HepG2 (cell line): ENCODE data around the gene CNEP1R1. TPM values are rescaled to one million over a fixed set of nuclear protein-coding genes. Genes with fewer than 3 reads are reported as not detected.

Source experiments
- ATAC-seq: fragments of 200-7000 bp; cut with Tn5 transposase; 3 replicates; pipeline ENCODE4 v1.9.1; 2020; ENCODE audit warnings: mild to moderate bottlenecking, moderate library complexity
- BruUV-seq: library from RNA; stranded (reverse); fragments of 400-500 nt; replicated peaks from 2 replicates; lab custom pipeline; 2021; lab: Mats Ljungman, UMichigan
- CTCF ChIA-PET: fragments of 300-600 bp; formaldehyde crosslinking; extraction: SDS; loops from one replicate; lab custom pipeline; 2021; ENCODE audit warnings: low total read pairs, inconsistent platforms, low intra/inter-chr PET ratio; lab: Yijun Ruan, JAX
- POLR2A ChIA-PET: fragments of 350-600 bp; sonication (Branson Sonifier 250); formaldehyde crosslinking; loops from one replicate; lab custom pipeline; 2020; ENCODE audit warnings: antibody characterized with exemption, inconsistent platforms; lab: Yijun Ruan, JAX
- DNase-seq: peaks from one replicate; pipeline ENCODE4 v3.0.0-alpha.2; 2015; ENCODE audit warnings: low spot score
- FAIRE-seq: peaks from 3 replicates; lab custom pipeline; 2011; peaks lifted over from hg19 to GRCh38; lab: Jason Lieb, UNC
- H2AFZ ChIP-seq: one replicate; pipeline ENCODE4 v1.6.1; 2011; ENCODE audit warnings: low read length, inconsistent platforms
- H3K27ac ChIP-seq: fragments of 300-600 bp; 3 replicates; pipeline ENCODE4 v1.8.0; 2011; ENCODE audit warnings: mixed run types, mild to moderate bottlenecking, mixed read lengths, low read length, inconsistent platforms; ENCODE audit not compliant: insufficient read depth; ENCODE audit errors: extremely low read length
- H3K27me3 ChIP-seq, 2 experiments: fragments of 200-600 bp in 1 of 2; 2 replicates in 1 of 2; 3 replicates in 1 of 2; pipeline versions ENCODE4 v1.6.0 to v1.8.0; 2011; ENCODE audit warnings: low read length in 2 of 2, mild to moderate bottlenecking in 2 of 2, moderate library complexity in 2 of 2, inconsistent platforms in 1 of 2; ENCODE audit not compliant: insufficient read depth in 2 of 2, control insufficient read depth in 1 of 2
- H3K36me3 ChIP-seq, 2 experiments: fragments of 200-600 bp in 1 of 2; replicated peaks in 1 of 2; 2 replicates in 1 of 2; 3 replicates in 1 of 2; pipeline versions ENCODE4 v1.5.1 to v1.8.0; 2011; ENCODE audit warnings: low read length in 2 of 2, inconsistent platforms in 1 of 2; ENCODE audit not compliant: insufficient read depth in 2 of 2, control insufficient read depth in 1 of 2
- H3K4me1 ChIP-seq: 2 replicates; pipeline ENCODE4 v1.5.1; 2012; ENCODE audit warnings: low read length, inconsistent platforms; ENCODE audit not compliant: insufficient read depth
- H3K4me2 ChIP-seq: 2 replicates; pipeline ENCODE4 v1.6.0; 2011; ENCODE audit warnings: low read depth, low read length, inconsistent platforms
- H3K4me3 ChIP-seq, 3 experiments: fragments of 200-600 bp in 1 of 3; sonication (generic), shearing (Covaris generic) in 1 of 3; replicated peaks in 1 of 3; 2 replicates each; pipeline ENCODE4 v1.5.1; 2011 to 2016; ENCODE audit warnings: low read length in 3 of 3, inconsistent platforms in 2 of 3, low read depth in 2 of 3, mild to moderate bottlenecking in 2 of 3, control low read depth in 1 of 3, mixed read lengths in 1 of 3; ENCODE audit not compliant: insufficient read depth in 1 of 3
- H3K79me2 ChIP-seq: one replicate; pipeline ENCODE4 v1.6.1; 2011; ENCODE audit warnings: low read length, inconsistent platforms; ENCODE audit not compliant: insufficient read depth
- H3K9ac ChIP-seq: 2 replicates; pipeline ENCODE4 v1.6.0; 2011; ENCODE audit warnings: mild to moderate bottlenecking, low read depth, low read length, inconsistent platforms; ENCODE audit not compliant: insufficient read depth
- H3K9me3 ChIP-seq: 2 replicates; pipeline ENCODE4 v1.5.1; 2012; ENCODE audit warnings: mild to moderate bottlenecking, low read length
- H4K20me1 ChIP-seq: 2 replicates; pipeline ENCODE4 v1.6.0; 2011; ENCODE audit warnings: inconsistent platforms, mild to moderate bottlenecking, low read length, moderate library complexity; ENCODE audit not compliant: insufficient read depth
- KDM2A ChIP-seq: sonication (generic); formaldehyde crosslinking; IDR thresholded peaks from 2 replicates; pipeline ENCODE4 v1.4.0; 2020; ENCODE audit warnings: low read depth, missing genetic modification reagents, borderline replicate concordance
- MEIS2 ChIP-seq: sonication (generic); formaldehyde crosslinking; IDR thresholded peaks from 2 replicates; pipeline ENCODE4 v1.9.0; 2021; ENCODE audit warnings: mild to moderate bottlenecking, missing genetic modification reagents
- MIER3 ChIP-seq: IDR thresholded peaks from 2 replicates; pipeline ENCODE4 v1.6.1; 2016; ENCODE audit warnings: missing compliant biosample characterization, borderline replicate concordance
- PATZ1 ChIP-seq: sonication (generic); formaldehyde crosslinking; IDR thresholded peaks from 2 replicates; pipeline ENCODE4 v1.4.0; 2020; ENCODE audit warnings: missing genetic modification reagents
- SMC3 ChIP-seq: IDR thresholded peaks from 2 replicates; pipeline ENCODE4 v1.6.1; 2011; ENCODE audit warnings: low read length, improper control_type of control experiment
- STAG1 ChIP-seq: sonication (generic); formaldehyde crosslinking; IDR thresholded peaks from 2 replicates; pipeline ENCODE4 v1.4.0; 2020; ENCODE audit warnings: missing genetic modification reagents
- ZHX1 ChIP-seq: sonication (generic); formaldehyde crosslinking; IDR thresholded peaks from 2 replicates; pipeline ENCODE4 v1.8.1; 2022; ENCODE audit warnings: low read depth, mild to moderate bottlenecking, missing genetic modification reagents
- ZKSCAN5 ChIP-seq: sonication (generic); formaldehyde crosslinking; IDR thresholded peaks from 2 replicates; pipeline ENCODE4 v1.5.1; 2020; ENCODE audit warnings: mild to moderate bottlenecking, missing genetic modification reagents
- WGBS: methylation state at CpG from one replicate; pipeline ENCODE4 v1.1.6; 2017; ENCODE audit warnings: low lambda C conversion rate; 5-methylcytosine and 5-hydroxymethylcytosine counted together
- in situ Hi-C: cut with HindIII; loops from 2 replicates; pipeline ENCODE4 v1.10.0; 2017; ENCODE audit warnings: low pct_unique_long_range_greater_than_20kb; ENCODE audit not compliant: extremely low pct_ligation_motif_present
- intact Hi-C: fragments of 100-400 bp; cut with micrococcal nuclease; formaldehyde crosslinking; loops from one replicate; pipeline ENCODE4 v1.10.0; 2022; ENCODE audit not compliant: unreplicated experiment
- polyA plus RNA-seq, 8 experiments: library from polyadenylated mRNA; depleted of rRNA in 3 of 8; stranded (reverse) in 7 of 8; unstranded in 1 of 8; fragments of >200 nt; fragmentation: Illumina TruSeq in 4 of 8; extraction: Trizol in 4 of 8; gene quantifications; 2 replicates each; pipeline versions ENCODE4 v1.2.1 to v1.2.3, GENCODE V29; 2011 to 2016; ENCODE audit warnings: low read depth in 4 of 8, missing spikeins in 1 of 8, mixed read lengths in 1 of 8; ENCODE audit not compliant: insufficient read depth in 1 of 8
- total RNA-seq, 5 experiments: library from RNA; depleted of rRNA; stranded (reverse); fragments of >200 nt; fragmentation: Illumina TruSeq; extraction: Trizol; gene quantifications; 2 replicates each; pipeline ENCODE4 v1.2.3, GENCODE V29; 2016; ENCODE audit warnings: low read depth in 1 of 5
- TF ChIP-seq, protein P1 (sequence below): sonication (generic); formaldehyde crosslinking; IDR thresholded peaks from 2 replicates; pipeline ENCODE4 v1.5.1; 2020; ENCODE audit warnings: missing genetic modification reagents, mild to moderate bottlenecking, borderline replicate concordance
- TF ChIP-seq, protein P2 (sequence below): sonication (generic); formaldehyde crosslinking; IDR thresholded peaks from 2 replicates; pipeline ENCODE4 v1.5.0; 2020; ENCODE audit warnings: mild to moderate bottlenecking, missing genetic modification reagents, moderate library complexity

Gene CNEP1R1
- total and polyA plus RNA-seq, 2 of the 13 experiments (the other 11 are each of a cell fraction or from before 2014, with no cell fraction given) = 23.6 to 26.8 TPM

DNA sequence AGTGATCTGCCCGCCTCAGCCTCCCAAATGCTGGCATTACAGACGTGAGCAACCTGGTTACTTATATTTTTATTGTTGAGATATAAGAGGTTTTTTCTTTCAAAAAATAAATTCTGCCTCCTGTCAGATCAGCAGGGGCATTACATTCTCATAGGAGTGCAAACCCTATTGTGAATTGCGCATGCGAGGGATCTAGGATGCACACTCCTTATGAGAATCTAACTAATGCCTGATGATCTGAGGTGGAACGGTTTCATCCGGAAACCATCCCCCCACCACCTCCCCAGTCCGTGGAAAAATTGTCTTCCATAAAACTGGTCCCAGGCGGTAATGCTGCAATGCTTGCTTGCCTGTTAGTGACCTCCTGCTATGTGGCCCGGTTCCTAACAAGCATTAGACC lies 7.5 kb upstream of the CNEP1R1 start:
- ATAC-seq (no peak), DNase-seq (no peak), FAIRE-seq (no peak)
- BruUV-seq = no TSS peak
- intact Hi-C loops (no loop called here), in situ Hi-C loops (no loop called here)
- ChIA-PET CTCF (no interaction called here), POLR2A (no interaction called here)
- Histone ChIP-seq H3K4me3 (no peak overlapping the region), H3K36me3 (no peaks in the 10 kb centered on the region), H2AFZ (no peak overlapping the region), H3K9ac (no peak overlapping the region), H4K20me1 (no peaks in the 10 kb centered on the region), H3K9me3 (no peaks in the 10 kb centered on the region), H3K4me2 (no peak overlapping the region), H3K79me2 (no peaks in the 10 kb centered on the region), H3K27me3 (peaks cover 0 to 3% of the 10 kb centered on the region in 2 experiments; a peak in 1 of 5 replicates), H3K27ac (no peak overlapping the region), H3K4me1 (peaks cover 9% of the 10 kb centered on the region)
- 66% methylated on average over 9 of the region's 9 CpGs for WGBS
- TF ChIP-seq KDM2A (CRISPR knock-in tag) (no peak), MIER3 (no peak), ZHX1 (no peak), ZKSCAN5 (CRISPR knock-in tag) (no peak)

DNA sequence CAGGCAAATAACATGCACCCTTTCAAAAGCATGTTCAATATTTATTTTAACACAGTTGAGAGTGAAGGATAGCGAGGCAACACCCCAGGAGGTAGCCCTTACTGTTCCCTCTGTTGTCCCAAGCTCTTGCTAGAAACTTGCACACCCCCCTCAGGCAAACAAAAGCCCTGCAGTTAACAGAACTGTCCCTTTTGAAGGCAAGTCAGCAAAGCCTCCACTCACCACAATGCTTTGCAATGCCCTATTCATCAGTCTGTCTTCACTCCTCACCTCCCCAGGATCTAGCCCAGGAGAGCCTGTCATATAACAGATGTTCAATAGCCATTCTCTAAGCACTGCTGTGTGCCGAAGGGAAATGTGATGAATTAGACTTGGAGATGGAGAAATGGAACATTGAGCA lies 3.5 kb upstream of the CNEP1R1 start:
- Histone ChIP-seq H3K36me3 (no peaks in the 10 kb centered on the region), H3K9ac (no peak overlapping the region), H3K27me3 (no peaks in the 10 kb centered on the region; a peak in 2 of 5 replicates), H3K4me1 (peaks cover 28% of the 10 kb centered on the region), H3K9me3 (no peaks in the 10 kb centered on the region), H3K79me2 (peaks cover 14% of the 10 kb centered on the region), H2AFZ (no peak overlapping the region), H3K27ac (no peak overlapping the region), H4K20me1 (no peaks in the 10 kb centered on the region), H3K4me2 (peak overlapping the region; percentile 19), H3K4me3 (no peak overlapping the region)
- DNase-seq = peak; percentile 63
- in situ Hi-C loops (loop anchor here (5.0 kb wide), 1 partner anchor 186 kb away; no protein-coding TSS in a partner anchor), intact Hi-C loops (loop anchor here (10.0 kb wide), 1 partner anchor 333 kb away; no protein-coding TSS in a partner anchor)
- peak; percentile 45 for TF ChIP-seq STAG1 (CRISPR knock-in tag)
- TF ChIP-seq SMC3 = peak; percentile 31; the same call in 1 of the 2 replicates
- peak; percentile 53 for TF ChIP-seq PATZ1 (CRISPR knock-in tag)
- TF ChIP-seq, protein P1, sequence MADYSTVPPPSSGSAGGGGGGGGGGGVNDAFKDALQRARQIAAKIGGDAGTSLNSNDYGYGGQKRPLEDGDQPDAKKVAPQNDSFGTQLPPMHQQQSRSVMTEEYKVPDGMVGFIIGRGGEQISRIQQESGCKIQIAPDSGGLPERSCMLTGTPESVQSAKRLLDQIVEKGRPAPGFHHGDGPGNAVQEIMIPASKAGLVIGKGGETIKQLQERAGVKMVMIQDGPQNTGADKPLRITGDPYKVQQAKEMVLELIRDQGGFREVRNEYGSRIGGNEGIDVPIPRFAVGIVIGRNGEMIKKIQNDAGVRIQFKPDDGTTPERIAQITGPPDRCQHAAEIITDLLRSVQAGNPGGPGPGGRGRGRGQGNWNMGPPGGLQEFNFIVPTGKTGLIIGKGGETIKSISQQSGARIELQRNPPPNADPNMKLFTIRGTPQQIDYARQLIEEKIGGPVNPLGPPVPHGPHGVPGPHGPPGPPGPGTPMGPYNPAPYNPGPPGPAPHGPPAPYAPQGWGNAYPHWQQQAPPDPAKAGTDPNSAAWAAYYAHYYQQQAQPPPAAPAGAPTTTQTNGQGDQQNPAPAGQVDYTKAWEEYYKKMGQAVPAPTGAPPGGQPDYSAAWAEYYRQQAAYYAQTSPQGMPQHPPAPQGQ = no peak
- TF ChIP-seq MEIS2 (CRISPR knock-in tag) = no peak
- TF ChIP-seq, protein P2, sequence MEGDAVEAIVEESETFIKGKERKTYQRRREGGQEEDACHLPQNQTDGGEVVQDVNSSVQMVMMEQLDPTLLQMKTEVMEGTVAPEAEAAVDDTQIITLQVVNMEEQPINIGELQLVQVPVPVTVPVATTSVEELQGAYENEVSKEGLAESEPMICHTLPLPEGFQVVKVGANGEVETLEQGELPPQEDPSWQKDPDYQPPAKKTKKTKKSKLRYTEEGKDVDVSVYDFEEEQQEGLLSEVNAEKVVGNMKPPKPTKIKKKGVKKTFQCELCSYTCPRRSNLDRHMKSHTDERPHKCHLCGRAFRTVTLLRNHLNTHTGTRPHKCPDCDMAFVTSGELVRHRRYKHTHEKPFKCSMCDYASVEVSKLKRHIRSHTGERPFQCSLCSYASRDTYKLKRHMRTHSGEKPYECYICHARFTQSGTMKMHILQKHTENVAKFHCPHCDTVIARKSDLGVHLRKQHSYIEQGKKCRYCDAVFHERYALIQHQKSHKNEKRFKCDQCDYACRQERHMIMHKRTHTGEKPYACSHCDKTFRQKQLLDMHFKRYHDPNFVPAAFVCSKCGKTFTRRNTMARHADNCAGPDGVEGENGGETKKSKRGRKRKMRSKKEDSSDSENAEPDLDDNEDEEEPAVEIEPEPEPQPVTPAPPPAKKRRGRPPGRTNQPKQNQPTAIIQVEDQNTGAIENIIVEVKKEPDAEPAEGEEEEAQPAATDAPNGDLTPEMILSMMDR (CRISPR knock-in tag) = peak; percentile 68
- FAIRE-seq = peak; percentile 77
- peak; percentile 29 for ATAC-seq
- no TSS peak for BruUV-seq
- CTCF ChIA-PET = no interaction called here
- 4% methylated on average over 2 of the region's 2 CpGs for WGBS
- POLR2A ChIA-PET = no interaction called here
